K562 (cell line): ENCODE results near the gene PPP1R13L.

Experiments used
- BRCA1 ChIP-seq, 2 experiments: fragments of 450-650 bp in 1 of 2; sonication (generic) in 1 of 2; formaldehyde crosslinking in 1 of 2; IDR thresholded peaks; 2 replicates each; pipeline versions ENCODE4 v1.5.0 to v1.6.1; 2017 to 2020; ENCODE audit warnings: mild to moderate bottlenecking in 1 of 2, missing genetic modification reagents in 1 of 2
- HLTF ChIP-seq: fragments of 450-650 bp; IDR thresholded peaks from 2 replicates; pipeline ENCODE4 v1.6.1; 2016
- MXI1 ChIP-seq: IDR thresholded peaks from 2 replicates; pipeline ENCODE4 v1.6.1; 2011; ENCODE audit warnings: low read depth, mild to moderate bottlenecking, improper control_type of control experiment, low read length
- POLR2A ChIP-seq: fragments of 450-650 bp; conservative IDR thresholded peaks from 2 replicates; pipeline ENCODE4 v1.6.1; 2016
- PRPF4 ChIP-seq: fragments of 200-400 bp; formaldehyde crosslinking; IDR thresholded peaks from one replicate; pipeline ENCODE4 v1.6.1; 2017; ENCODE audit warnings: low read length, low read depth, mild to moderate bottlenecking; ENCODE audit not compliant: insufficient read depth, poor library complexity, severe bottlenecking
- RFX5 ChIP-seq: IDR thresholded peaks from 2 replicates; pipeline ENCODE4 v1.6.1; 2011; ENCODE audit warnings: low read depth, mild to moderate bottlenecking, improper control_type of control experiment, low read length
- TF ChIP-seq, protein P1 (sequence below): sonication (generic); formaldehyde crosslinking; IDR thresholded peaks from 2 replicates; pipeline ENCODE4 v1.8.1; 2023; ENCODE audit warnings: mild to moderate bottlenecking, missing genetic modification reagents

DNA sequence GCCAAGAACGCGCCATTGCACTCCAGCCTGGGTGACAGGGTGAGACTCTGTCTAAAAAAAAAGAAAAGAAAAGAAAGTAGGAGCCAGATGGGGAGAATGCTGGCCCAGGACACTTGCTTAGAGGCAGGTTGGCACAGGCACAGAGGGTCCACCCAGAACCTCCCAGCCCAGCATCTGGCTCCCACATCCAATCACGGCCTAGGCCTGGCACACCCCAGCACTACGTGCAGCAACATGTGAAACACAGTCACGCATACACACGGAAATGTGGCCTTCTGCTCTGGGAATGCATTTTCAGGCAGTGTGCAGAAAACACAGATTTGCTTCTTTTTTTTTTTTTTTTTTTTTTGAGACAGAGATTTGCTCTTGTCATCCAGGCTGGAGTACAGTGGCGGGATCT, 42.1 kb upstream of the PPP1R13L start:
- TF ChIP-seq, protein P1, sequence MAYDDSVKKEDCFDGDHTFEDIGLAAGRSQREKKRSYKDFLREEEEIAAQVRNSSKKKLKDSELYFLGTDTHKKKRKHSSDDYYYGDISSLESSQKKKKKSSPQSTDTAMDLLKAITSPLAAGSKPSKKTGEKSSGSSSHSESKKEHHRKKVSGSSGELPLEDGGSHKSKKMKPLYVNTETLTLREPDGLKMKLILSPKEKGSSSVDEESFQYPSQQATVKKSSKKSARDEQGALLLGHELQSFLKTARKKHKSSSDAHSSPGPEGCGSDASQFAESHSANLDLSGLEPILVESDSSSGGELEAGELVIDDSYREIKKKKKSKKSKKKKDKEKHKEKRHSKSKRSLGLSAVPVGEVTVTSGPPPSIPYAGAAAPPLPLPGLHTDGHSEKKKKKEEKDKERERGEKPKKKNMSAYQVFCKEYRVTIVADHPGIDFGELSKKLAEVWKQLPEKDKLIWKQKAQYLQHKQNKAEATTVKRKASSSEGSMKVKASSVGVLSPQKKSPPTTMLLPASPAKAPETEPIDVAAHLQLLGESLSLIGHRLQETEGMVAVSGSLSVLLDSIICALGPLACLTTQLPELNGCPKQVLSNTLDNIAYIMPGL (CRISPR knock-in tag): no peak
- no peak for TF ChIP-seq BRCA1 (IDR thresholded peaks at IDR 0.05)
- no peak for TF ChIP-seq BRCA1 (CRISPR knock-in tag; IDR thresholded peaks at IDR 0.05)
- no peak for TF ChIP-seq MXI1
- no peak for TF ChIP-seq HLTF
- no peak for TF ChIP-seq POLR2A
- no peak for TF ChIP-seq PRPF4
- TF ChIP-seq RFX5: no peak
